GM18498 (cell line): Measurements from ENCODE around the gene PLET1.

Experiments used
- ATAC-seq: cut with Tn5 transposase; IDR thresholded peaks from one replicate; pipeline ENCODE4 v1.9.1; 2021; ENCODE audit warnings: mild to moderate bottlenecking, moderate library complexity; ENCODE audit not compliant: unreplicated experiment

Gene PLET1

GRCh38 chr11:112285841-112286311 is 25.2 kb upstream of the PLET1 start:
- no peak for ATAC-seq

DNA sequence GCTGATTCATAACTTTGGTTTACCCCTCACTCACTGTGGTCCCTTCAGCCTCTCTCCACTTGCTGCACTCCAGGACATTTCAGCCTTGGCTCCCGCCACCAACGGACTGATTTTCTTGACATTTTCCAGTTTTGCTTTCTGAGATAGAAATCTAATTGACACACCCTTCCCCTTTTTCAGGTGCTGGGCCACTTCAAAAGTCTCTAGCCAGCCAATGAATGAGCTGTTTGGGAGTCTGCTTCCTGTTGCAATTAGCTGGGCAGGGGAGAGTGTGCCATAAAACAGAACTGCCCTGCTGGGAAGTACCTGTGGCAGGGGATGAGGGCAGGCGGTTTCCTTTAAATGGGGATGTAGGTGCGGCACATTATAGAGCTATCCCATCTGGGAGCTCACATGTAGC is 21.1 kb upstream of the PLET1 start:
- ATAC-seq = no peak

GRCh38 chr11:112280268-112281126 is 19.8 kb upstream of the PLET1 start:
- ATAC-seq = peak; percentile 81

DNA sequence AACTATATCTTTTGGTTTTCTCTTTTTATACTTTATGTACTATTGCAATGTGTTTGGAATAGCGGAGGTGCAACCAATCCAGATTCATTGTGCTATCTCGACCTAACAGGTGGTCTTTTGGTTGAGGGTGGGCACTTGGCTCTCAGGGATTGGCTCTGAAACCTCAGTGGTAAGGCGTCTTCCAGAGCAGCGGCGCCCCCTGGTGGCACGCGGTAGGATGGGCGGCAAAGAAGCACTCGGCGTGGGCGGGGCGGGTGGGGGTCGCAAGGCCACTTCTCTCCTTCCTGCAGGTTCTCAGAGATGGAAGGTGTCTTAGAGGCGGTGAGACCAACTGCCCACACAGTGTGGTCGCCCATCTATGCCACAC is 19.2 kb upstream of the PLET1 start:
- ATAC-seq = peak; percentile 55

DNA sequence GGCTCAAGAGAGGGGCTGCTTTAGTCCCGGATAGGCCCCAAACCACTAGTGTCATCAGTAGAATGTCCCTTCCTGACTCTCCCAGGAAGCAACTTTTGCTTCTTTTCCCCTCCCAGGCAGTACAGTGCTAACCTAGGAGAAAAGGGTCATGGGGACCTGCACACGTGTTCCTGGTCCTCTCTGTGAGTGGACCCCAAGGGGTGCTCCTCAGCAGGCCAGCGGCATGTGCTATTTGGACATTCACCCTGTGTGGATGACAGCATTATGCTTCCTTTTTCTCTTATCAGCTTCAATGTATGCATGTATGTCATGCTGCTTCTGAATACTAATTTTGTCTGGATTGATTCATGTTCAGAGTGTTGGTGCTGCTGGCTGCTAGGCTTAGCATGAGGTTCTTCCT is 18.1 kb upstream of the PLET1 start:
- ATAC-seq = no peak

DNA sequence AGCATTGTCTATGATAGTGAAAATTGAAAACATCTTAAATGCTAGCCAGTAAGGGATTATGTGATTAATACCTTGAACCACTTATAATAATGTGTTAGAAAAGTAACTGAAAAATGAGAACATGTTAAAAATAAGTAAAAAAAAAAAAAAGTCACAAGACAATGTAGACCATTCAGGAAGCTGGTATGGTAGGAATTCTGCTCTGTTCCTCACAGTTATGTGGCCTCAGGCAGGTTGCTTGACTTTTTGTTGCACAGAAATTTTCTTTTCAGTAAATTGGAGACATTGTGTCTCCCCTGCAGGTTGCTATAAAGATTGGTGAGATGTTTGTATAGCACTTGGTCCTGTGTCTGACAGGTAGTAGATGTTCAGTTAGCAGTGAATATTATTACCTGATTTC is 17.3 kb upstream of the PLET1 start:
- ATAC-seq = no peak

DNA sequence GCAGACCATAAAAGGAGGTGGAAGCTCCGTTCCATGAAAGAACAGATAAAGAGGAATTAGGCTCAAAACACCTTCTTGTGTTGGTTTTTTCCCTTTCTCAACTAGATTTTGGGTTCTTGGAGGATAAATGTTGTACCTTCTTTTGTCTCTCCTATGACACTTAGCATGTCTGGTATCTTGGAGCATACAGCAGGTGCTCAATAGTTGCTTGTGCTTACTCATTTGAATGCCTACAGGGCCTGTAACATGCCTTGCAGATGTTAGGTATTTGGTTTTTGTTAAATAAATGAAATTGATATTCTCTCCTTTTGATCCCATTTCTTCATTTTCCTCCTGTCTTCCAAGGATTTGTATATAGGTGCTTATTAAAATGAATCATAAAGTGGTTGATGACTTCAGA is 16.4 kb upstream of the PLET1 start:
- ATAC-seq = no peak

- no peak for ATAC-seq
These were observed 13.5 kb upstream of the PLET1 start for GRCh38 chr11:112274007-112274783.

GRCh38 chr11:112273066-112273465 is 12.4 kb upstream of the PLET1 start:
- no peak for ATAC-seq

DNA sequence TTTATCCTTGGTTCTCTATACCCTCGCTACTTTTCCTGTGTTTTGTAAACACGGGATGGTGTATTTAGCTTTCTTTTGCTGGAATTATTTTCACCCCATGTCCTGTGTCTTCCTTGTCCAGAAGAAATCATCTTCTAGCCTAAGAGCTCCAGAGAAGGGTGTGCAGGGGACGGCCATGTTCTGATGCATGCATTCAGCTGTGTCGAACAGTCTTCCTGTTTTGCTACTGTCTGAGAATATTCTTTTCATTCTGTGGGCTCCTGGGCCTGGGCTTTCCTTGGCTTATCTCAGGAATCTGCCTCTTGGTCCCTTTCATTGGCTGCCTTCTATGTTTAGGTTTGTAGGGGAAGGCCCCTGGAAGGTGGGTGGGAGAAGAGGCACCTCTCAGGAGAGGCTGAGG is 10.6 kb upstream of the PLET1 start:
- no peak for ATAC-seq

GRCh38 chr11:112270551-112271180 is 10.0 kb upstream of the PLET1 start:
- ATAC-seq = no peak

DNA sequence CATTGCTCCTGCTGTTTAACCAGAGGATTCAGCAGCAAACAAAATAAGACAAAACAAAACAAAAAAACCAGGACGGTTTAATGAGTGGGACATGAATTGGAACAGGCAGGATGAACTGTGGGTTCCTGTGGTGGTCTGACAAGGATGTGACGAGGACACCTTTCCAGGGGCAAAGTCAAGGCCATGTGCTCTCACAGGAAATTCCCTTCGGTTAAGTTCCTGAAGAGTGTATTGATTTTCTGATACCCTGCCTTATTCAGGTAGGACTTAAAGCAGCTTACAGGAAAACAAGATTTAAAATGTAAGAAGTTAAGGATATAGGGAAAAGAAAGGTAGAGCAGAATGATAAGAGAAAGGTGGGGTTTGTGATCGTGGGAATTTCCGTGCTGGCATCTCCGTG is 8.5 kb upstream of the PLET1 start:
- no peak for ATAC-seq

DNA sequence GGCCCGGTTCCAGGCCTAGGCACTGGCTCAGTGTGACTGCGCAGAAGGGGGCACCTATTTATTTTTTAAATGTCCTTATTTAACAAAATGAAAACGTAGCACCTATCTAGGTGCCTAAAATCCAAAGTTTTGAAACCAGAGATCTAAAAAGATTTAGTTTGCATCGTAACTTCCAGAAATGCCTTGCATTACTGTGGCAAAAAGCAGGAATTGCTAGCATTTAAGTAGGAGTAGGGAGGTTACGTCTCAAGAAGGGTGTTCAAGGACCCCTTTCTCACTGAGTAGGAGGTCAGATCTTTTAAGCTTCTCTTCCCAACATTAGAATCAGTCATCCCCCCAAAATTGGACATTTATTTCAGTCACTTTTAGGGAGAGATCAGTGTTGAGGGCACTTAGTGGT is 7.7 kb upstream of the PLET1 start:
- ATAC-seq = no peak

DNA sequence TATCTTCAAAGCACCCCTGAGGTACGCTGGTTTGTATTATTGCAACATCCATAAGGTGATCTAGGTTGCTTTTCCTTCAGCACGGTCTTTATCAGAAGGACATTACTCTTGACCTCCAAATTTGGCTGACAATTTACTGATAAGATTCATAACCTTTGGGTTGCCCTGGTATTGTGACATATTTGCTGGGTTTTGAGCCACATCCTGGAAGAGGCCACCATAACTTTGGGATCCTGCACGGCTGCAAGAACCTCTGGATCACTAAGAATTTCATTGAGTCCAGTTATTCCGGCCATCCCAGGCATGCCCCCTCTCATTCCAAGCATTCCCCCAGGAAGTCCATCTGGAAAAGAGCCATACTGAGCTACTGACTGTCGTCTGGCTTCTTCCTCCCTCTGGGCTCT is 6.5 kb upstream of the PLET1 start:
- ATAC-seq = no peak

DNA sequence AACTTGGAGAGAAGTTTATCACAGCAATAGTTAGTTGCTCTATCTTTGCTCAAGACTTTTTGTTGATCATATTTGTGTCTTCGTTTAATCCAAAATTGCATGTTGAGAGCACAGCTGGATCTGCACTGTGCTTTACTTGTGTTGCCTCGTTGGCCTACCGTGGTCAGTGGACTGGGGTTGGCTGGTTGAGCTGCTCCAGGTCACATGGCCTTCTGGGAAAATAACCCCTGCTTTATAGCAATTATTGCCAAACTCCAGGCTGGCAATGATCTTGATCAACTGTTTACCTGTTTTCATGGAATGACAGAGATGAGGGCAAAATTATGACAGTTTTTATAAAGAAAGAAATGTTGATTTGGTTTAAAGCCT is 5.7 kb upstream of the PLET1 start:
- no peak for ATAC-seq

DNA sequence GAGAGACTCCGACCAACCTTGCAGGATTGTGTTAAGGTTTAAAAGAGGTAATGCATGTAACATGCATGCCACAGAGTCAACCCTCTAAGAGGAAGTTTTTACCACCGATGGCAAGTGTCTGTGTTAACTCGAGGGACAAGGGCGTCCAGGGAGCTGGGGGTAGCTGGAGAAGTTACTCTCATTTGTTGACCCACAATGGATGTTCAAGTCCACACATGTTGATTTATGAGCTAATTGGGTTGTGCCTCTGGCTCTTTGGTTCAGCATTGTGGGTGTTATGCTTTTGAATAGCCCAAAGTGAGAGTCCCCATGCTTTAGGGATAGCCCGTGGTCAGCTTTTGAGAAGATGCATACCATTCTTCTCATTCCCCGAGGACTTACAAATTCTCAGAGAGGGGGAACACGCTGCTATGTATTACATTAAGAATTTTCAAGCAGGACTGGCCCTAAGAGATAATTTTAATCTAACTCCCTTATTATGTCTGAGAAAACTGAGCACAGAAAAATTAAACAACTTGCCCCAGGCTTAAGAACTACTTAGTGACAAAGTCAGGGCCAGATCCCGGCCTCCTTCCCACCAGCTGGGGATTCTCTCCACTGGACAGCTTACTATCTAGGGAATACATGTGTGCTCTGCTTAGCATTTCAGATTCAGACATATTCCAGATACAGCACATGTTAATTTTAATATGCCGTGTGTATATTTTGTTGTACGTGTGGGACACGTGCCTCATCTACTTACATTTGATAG is 5.2 kb upstream of the PLET1 start:
- no peak for ATAC-seq

DNA sequence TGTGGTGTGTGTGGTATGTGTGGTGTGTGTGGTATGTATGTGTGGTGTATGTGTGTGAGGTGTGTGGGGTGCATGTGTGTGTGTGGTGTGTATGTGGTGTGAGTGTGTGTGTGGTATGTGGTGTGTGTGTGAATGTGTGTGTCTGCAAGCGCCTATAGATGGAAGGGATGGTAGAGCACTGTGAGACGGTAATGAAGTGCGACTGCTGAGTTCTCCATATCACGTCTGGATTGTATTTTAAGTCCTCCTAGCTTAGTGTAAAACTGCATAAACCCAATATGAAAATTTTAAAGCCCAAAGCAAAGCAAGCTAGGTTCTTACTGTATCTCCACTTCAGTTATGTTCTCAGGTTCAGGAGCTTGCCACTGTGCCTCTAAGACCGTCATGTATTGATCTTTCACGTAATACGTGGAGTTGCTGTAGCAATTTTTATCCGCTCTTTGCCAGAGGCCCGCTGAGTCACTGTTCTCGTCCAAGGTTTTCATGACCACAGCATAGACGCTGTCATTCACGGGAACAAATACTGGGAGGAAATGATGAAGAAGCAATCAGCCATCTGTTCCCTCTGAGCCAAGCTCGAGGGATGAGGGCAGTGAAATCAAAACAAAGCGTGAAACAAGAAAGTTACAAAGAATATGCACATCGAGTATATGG is 5.5 kb downstream of the PLET1 start:
- ATAC-seq = no peak

DNA sequence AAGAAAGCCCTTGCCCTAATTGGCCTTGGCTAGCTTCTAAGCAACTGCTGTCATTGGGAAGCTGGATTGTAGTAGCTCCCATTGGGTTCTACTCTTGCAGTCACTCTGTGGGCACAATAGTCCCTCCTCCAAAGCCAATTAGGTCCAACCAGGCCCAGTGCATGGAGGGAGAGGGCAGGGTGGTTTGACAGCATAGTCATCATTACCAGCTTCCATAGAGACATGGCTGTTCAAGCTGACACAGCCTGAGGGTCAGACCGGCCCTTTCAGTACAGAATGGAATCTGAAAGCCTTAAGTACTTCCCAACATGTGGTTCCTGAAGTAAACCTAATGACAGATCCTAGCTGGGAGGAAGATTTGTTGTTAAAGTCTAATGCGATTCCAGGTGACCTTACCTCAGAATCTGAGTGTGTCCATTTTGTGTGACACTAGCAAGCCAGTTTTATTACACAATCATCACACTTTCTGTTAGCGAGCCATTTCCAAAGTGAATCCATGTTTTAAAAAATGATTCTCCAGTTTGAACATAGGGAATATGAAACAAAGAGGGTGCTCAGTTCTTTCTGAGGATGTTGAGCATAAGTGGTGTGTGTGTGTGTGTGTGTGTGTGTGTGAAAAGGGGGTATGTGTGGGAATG is 6.9 kb downstream of the PLET1 start:
- ATAC-seq = no peak

DNA sequence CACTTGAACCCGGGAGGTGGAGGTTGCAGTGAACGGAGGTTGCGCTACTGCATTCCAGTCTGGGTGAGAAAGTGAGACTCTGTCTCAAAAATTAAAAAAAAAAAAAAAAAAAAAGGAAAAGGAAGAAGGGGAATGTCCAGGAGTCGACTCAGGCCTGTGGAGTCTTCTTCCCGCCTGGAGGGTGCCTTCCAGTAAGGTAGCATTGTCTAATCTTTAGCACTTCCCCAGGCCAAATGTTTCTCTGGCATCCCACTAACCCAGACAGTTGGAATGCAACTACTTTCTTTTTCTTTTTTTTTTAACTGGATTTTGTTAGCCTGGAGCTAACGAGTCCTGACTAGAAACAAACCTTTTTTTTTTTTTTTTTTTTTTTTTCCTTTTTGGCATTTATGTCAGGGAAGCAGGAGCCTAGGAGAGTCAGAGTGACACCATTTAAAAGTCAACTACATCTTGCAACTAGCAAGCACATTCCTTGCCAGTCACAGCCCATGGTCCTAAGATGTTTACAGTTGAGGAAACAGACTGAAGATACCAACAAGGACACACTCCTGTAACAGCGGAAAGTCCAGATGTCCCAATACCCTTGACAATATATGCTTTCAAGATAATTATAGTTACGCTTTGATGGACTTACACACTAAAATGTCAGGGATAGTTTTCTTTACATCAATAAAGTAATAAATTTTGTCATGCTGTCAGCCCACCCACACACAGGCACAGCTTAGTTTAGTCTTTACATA is 10.6 kb downstream of the PLET1 start:
- no peak for ATAC-seq
